ENCODE results near the gene TTC34.

GRCh38 chr1:2609319-2610035, 192.0 kb downstream of the TTC34 start:
- TF ChIP-seq CTCF (IDR thresholded peaks at IDR 0.05; ENCODE audit: insufficient read depth, low read length, poor library complexity, severe bottlenecking) (no peak), EZH2phosphoT487 (conservative IDR thresholded peaks at IDR 0.05; ENCODE audit: low read length) (no peak)

All from SU-DHL-6 (cell line).